ENCODE results near the gene CTNNA3. TPM values are rescaled to one million over a fixed set of nuclear protein-coding genes. Genes with fewer than 3 reads are reported as not detected.

The CTNNA3 gene
- total RNA-seq, 1 donor from 2014 or later = 0.30 TPM

DNA sequence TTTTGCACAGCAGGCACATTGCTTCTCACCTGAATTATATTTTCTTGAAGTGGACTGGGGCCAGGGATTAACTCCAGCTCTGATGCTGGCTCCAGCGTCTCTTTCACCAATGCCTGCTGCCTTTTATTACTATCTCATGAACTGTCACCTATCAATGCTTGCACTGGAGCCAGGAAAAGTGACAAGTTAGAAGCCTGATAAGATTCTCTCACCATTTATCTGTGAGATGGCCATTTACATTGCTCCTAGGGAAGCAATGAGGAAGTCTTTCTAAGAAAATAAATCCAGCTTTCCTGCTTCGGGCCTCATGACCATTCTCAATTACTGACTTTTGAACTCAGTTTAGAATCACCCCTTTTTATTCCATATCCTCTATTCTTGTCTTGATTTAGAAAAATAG is 818.6 kb downstream of the CTNNA3 start:
- Mint-ChIP-seq H3K36me3 (ENCODE audit: unreplicated experiment) (no peaks in the 10 kb centered on the region), H3K4me1 (ENCODE audit: unreplicated experiment) (no peaks in the 10 kb centered on the region), H3K9me3 (ENCODE audit: unreplicated experiment) (no peaks in the 10 kb centered on the region), H3K27ac (ENCODE audit: unreplicated experiment) (no peak overlapping the region), H3K4me3 (ENCODE audit: unreplicated experiment) (no peak overlapping the region), H3K27me3 (ENCODE audit: unreplicated experiment) (peaks cover 6% of the 10 kb centered on the region)
- TF ChIP-seq, protein P1, sequence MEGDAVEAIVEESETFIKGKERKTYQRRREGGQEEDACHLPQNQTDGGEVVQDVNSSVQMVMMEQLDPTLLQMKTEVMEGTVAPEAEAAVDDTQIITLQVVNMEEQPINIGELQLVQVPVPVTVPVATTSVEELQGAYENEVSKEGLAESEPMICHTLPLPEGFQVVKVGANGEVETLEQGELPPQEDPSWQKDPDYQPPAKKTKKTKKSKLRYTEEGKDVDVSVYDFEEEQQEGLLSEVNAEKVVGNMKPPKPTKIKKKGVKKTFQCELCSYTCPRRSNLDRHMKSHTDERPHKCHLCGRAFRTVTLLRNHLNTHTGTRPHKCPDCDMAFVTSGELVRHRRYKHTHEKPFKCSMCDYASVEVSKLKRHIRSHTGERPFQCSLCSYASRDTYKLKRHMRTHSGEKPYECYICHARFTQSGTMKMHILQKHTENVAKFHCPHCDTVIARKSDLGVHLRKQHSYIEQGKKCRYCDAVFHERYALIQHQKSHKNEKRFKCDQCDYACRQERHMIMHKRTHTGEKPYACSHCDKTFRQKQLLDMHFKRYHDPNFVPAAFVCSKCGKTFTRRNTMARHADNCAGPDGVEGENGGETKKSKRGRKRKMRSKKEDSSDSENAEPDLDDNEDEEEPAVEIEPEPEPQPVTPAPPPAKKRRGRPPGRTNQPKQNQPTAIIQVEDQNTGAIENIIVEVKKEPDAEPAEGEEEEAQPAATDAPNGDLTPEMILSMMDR (IDR thresholded peaks at IDR 0.05) = no peak
- no peak for DNase-seq (ENCODE audit: extremely low spot score, unreplicated experiment)

DNA sequence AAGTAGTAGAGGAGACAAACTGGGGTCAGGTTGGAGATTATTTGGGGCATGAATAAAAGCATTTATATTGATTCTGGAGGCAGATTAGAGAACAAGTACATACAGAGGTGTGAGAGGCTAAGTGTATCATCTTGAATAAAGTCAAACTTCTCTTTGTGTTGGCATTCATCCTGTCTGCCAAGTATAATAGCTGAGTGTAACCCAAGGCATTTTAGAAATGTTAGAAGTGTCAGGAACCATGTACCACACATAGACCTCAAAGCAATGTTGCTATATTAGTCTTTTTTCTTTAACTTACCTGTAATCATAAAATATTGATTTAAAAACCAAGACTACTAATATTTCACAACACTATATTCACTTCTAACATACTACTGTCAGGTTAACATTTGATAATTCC is 826.4 kb downstream of the CTNNA3 start:
- Mint-ChIP-seq H3K4me3 (ENCODE audit: unreplicated experiment) (no peak overlapping the region), H3K36me3 (ENCODE audit: unreplicated experiment) (no peaks in the 10 kb centered on the region), H3K27me3 (ENCODE audit: unreplicated experiment) (no peaks in the 10 kb centered on the region), H3K4me1 (ENCODE audit: unreplicated experiment) (no peaks in the 10 kb centered on the region), H3K27ac (ENCODE audit: unreplicated experiment) (no peak overlapping the region), H3K9me3 (ENCODE audit: unreplicated experiment) (no peaks in the 10 kb centered on the region)
- DNase-seq (ENCODE audit: extremely low spot score, unreplicated experiment) = no peak
- TF ChIP-seq, protein P1 (IDR thresholded peaks at IDR 0.05) = no peak

DNA sequence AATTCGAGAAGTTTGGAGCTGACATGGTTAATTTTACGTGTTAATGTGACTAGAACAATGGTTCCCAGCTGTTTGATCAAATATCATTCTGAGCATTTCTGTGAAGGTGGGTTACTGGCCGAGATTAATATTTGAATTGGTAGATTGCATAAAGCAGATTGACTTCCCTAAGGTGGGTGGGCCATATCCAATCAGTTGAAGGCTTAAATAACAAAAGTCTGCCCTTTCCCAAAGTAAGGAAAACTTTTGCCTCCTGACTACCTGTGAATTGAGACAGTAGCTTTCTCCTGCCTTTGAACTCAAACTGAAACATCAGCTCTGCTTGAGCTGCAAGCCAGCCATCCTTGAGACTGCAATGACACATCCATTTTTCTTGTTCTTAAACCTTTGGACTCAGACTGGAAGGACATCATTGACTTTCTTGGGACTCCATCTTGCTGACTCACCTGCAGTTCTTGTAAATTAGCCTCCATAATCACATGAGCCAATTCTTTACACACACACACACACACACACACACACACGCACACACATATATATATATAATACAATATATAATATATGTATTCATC is 833.2 kb downstream of the CTNNA3 start:
- H3K27ac Mint-ChIP-seq (ENCODE audit: unreplicated experiment) = no peak overlapping the region

DNA sequence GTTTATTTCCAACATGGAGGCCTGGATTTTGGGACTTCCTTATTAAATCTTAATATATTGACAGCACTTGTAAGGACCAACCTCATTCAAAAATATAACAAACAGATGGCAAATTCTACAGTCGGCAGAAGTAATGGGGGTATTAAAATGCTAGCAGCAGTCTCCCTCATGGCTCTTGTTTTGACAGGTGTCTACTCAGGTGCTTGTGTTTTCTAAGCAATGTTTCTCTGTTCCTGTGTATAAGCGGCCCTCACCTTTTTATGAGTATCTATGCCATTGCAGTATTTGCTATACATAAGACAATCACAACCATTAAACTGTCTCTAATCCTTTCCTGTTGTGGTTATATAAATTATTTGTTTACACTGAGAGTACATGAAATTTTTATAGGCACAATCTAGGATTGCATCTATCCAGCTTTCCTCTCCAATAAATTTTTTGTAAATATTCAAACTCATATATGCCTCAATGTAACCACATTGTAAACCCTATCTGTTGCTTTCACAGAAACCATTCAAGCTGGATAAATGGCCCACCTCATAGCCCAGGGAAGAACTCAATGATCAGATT is 835.5 kb downstream of the CTNNA3 start:
- peaks cover 14% of the 10 kb centered on the region for H3K4me1 Mint-ChIP-seq (ENCODE audit: unreplicated experiment)
- H3K4me3 Mint-ChIP-seq (ENCODE audit: unreplicated experiment) = no peak overlapping the region
- TF ChIP-seq, protein P1 (IDR thresholded peaks at IDR 0.05) = no peak

More for the DNA sequence above, 833.2 kb downstream of the CTNNA3 start:
- Mint-ChIP-seq H3K4me1 (ENCODE audit: unreplicated experiment) (peaks cover 14% of the 10 kb centered on the region), H3K27me3 (ENCODE audit: unreplicated experiment) (no peaks in the 10 kb centered on the region), H3K9me3 (ENCODE audit: unreplicated experiment) (peaks cover 12% of the 10 kb centered on the region), H3K36me3 (ENCODE audit: unreplicated experiment) (no peaks in the 10 kb centered on the region), H3K4me3 (ENCODE audit: unreplicated experiment) (no peak overlapping the region)
- TF ChIP-seq, protein P1 (IDR thresholded peaks at IDR 0.05) = no peak
- no peak for DNase-seq (ENCODE audit: extremely low spot score, unreplicated experiment)

DNA sequence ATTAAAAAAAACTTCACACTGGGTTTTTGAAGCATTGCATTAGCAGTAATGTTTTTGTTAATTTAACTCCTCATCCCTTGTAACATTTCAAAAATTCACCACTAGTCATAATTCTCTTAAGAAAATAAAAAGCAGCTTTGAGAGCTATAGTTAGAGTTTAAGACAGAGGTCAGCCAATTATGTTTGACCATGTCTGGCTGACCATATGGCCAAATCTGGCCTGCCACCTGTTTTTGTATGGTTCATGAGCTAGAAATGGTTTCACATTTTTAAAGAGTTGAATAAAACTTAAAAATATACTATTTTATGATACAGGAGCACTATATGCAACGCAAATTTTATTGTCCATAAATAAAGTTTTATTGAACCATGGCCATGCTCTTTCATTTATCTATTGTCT is 843.2 kb downstream of the CTNNA3 start:
- Mint-ChIP-seq H3K27me3 (ENCODE audit: unreplicated experiment) (peaks cover 2% of the 10 kb centered on the region), H3K4me1 (ENCODE audit: unreplicated experiment) (peaks cover 7% of the 10 kb centered on the region), H3K27ac (ENCODE audit: unreplicated experiment) (no peak overlapping the region), H3K9me3 (ENCODE audit: unreplicated experiment) (peaks cover 15% of the 10 kb centered on the region), H3K36me3 (ENCODE audit: unreplicated experiment) (no peaks in the 10 kb centered on the region), H3K4me3 (ENCODE audit: unreplicated experiment) (no peak overlapping the region)
- TF ChIP-seq, protein P1 (IDR thresholded peaks at IDR 0.05) = no peak
- no peak for DNase-seq (ENCODE audit: extremely low spot score, unreplicated experiment)

More for the DNA sequence above, 835.5 kb downstream of the CTNNA3 start:
- DNase-seq (ENCODE audit: extremely low spot score, unreplicated experiment) = no peak
- no peak overlapping the region for H3K27ac Mint-ChIP-seq (ENCODE audit: unreplicated experiment)
- H3K9me3 Mint-ChIP-seq (ENCODE audit: unreplicated experiment) = peaks cover 26% of the 10 kb centered on the region
- H3K36me3 Mint-ChIP-seq (ENCODE audit: unreplicated experiment) = no peaks in the 10 kb centered on the region
- peaks cover 2% of the 10 kb centered on the region for H3K27me3 Mint-ChIP-seq (ENCODE audit: unreplicated experiment)
